ENCODE measurements around the gene PKD1L1. TPM values are rescaled to one million over a fixed set of nuclear protein-coding genes. Genes with fewer than 3 reads are reported as not detected.
"Not testable (repeated sequence)": the region's sequence is repeated elsewhere in the genome, so short reads cannot be mapped to it uniquely, and the experiment has no call there.

PKD1L1 gene
- total and polyA plus RNA-seq, 4 donors, result 0.52 to 1.2 TPM; not detected in 2

GRCh38 chr7:47944536-47945260 is 3.6 kb downstream of the PKD1L1 start:
- ATAC-seq (ENCODE audit: low FRiP score), result no peak
- 72 to 74% methylated on average over 12 of the region's 12 CpGs for WGBS, 2 donors

GRCh38 chr7:47943676-47944474 is 4.4 kb downstream of the PKD1L1 start:
- DNase-seq, result no peak
- H3K4me1 ChIP-seq (ENCODE audit: control insufficient read depth in 1 of 2, insufficient read depth in 2 of 2, low read length in 2 of 2), result no peaks in the 10 kb centered on the region

More at GRCh38 chr7:47944536-47945260, 3.6 kb downstream of the PKD1L1 start:
- Histone ChIP-seq H3K9me3 (ENCODE audit: control insufficient read depth, low read length) (no peaks in the 10 kb centered on the region), H3K27ac (ENCODE audit: low read depth in 1 of 2, low read length in 2 of 2) (no peak overlapping the region), H3K4me1 (ENCODE audit: control insufficient read depth in 1 of 2, insufficient read depth in 2 of 2, low read length in 2 of 2) (no peaks in the 10 kb centered on the region), H3K27me3 (ENCODE audit: control insufficient read depth in 1 of 2, insufficient read depth in 2 of 2, low read length in 1 of 2) (no peaks in the 10 kb centered on the region), H3K36me3 (ENCODE audit: control insufficient read depth in 1 of 2, insufficient read depth in 2 of 2, low read length in 1 of 2) (no peaks in the 10 kb centered on the region), H3K4me3 (ENCODE audit: low read length in 2 of 2) (no peak overlapping the region)
- intact Hi-C loops (cut with DNase I), result loop anchor here (2.0 to 5.0 kb wide), 3 partner anchors 48 to 166 kb away; no protein-coding TSS in a partner anchor
- no peak for DNase-seq

GRCh38 chr7:47942651-47943050 is 5.6 kb downstream of the PKD1L1 start:
- 87 to 95% methylated on average over 8 to 10 of the region's 10 CpGs for WGBS, 2 donors
- H3K4me3 ChIP-seq (ENCODE audit: low read length in 2 of 2); H3K36me3 ChIP-seq (ENCODE audit: control insufficient read depth in 1 of 2, insufficient read depth in 2 of 2, low read length in 1 of 2); DNase-seq; H3K4me1 ChIP-seq (ENCODE audit: control insufficient read depth in 1 of 2, insufficient read depth in 2 of 2, low read length in 2 of 2); H3K27ac ChIP-seq (ENCODE audit: low read depth in 1 of 2, low read length in 2 of 2); intact Hi-C loops (cut with DNase I); H3K9me3 ChIP-seq (ENCODE audit: control insufficient read depth, low read length); H3K27me3 ChIP-seq (ENCODE audit: control insufficient read depth in 1 of 2, insufficient read depth in 2 of 2, low read length in 1 of 2); ATAC-seq (ENCODE audit: low FRiP score): not testable (repeated sequence)

More at GRCh38 chr7:47943676-47944474, 4.4 kb downstream of the PKD1L1 start:
- Histone ChIP-seq H3K4me3 (ENCODE audit: low read length in 2 of 2) (no peak overlapping the region), H3K27me3 (ENCODE audit: control insufficient read depth in 1 of 2, insufficient read depth in 2 of 2, low read length in 1 of 2) (no peaks in the 10 kb centered on the region), H3K9me3 (ENCODE audit: control insufficient read depth, low read length) (no peaks in the 10 kb centered on the region), H3K27ac (ENCODE audit: low read depth in 1 of 2, low read length in 2 of 2) (no peak overlapping the region), H3K36me3 (ENCODE audit: control insufficient read depth in 1 of 2, insufficient read depth in 2 of 2, low read length in 1 of 2) (no peaks in the 10 kb centered on the region)
- intact Hi-C loops (cut with DNase I), result loop anchor here (2.0 kb wide), 2 partner anchors 165 to 167 kb away; no protein-coding TSS in a partner anchor
- ATAC-seq (ENCODE audit: low FRiP score), result no peak
- WGBS, 2 donors, result 91 to 93% methylated on average over 8 of the region's 8 CpGs

GRCh38 chr7:47942132-47942531 is 6.1 kb downstream of the PKD1L1 start:
- no peak for DNase-seq
- no peaks in the 10 kb centered on the region for H3K9me3 ChIP-seq (ENCODE audit: control insufficient read depth, low read length)
- ATAC-seq (ENCODE audit: low FRiP score), result no peak
- no peak overlapping the region for H3K27ac ChIP-seq (ENCODE audit: low read depth in 1 of 2, low read length in 2 of 2)
- no peaks in the 10 kb centered on the region for H3K27me3 ChIP-seq (ENCODE audit: control insufficient read depth in 1 of 2, insufficient read depth in 2 of 2, low read length in 1 of 2)
- no peak overlapping the region for H3K4me3 ChIP-seq (ENCODE audit: low read length in 2 of 2)
- H3K4me1 ChIP-seq (ENCODE audit: control insufficient read depth in 1 of 2, insufficient read depth in 2 of 2, low read length in 2 of 2), result no peaks in the 10 kb centered on the region
- 90 to 93% methylated on average over 10 of the region's 10 CpGs for WGBS, 2 donors
- no peaks in the 10 kb centered on the region for H3K36me3 ChIP-seq (ENCODE audit: control insufficient read depth in 1 of 2, insufficient read depth in 2 of 2, low read length in 1 of 2)
- intact Hi-C loops (cut with DNase I), result no loop called here

- H3K36me3 ChIP-seq (ENCODE audit: control insufficient read depth in 1 of 2, insufficient read depth in 2 of 2, low read length in 1 of 2), result no peaks in the 10 kb centered on the region
- DNase-seq, result peak; percentile 73 to 86
- no peaks in the 10 kb centered on the region for H3K4me1 ChIP-seq (ENCODE audit: control insufficient read depth in 1 of 2, insufficient read depth in 2 of 2, low read length in 2 of 2)
- intact Hi-C loops (cut with DNase I), result no loop called here
- WGBS, 2 donors, result 9 to 25% methylated on average over 9 of the region's 9 CpGs
- no peak overlapping the region for H3K4me3 ChIP-seq (ENCODE audit: low read length in 2 of 2)
- H3K27ac ChIP-seq (ENCODE audit: low read depth in 1 of 2, low read length in 2 of 2), result peak overlapping the region; percentile 34 to 88
- no peak for ATAC-seq (ENCODE audit: low FRiP score)
- no peaks in the 10 kb centered on the region for H3K27me3 ChIP-seq (ENCODE audit: control insufficient read depth in 1 of 2, insufficient read depth in 2 of 2, low read length in 1 of 2)
- no peaks in the 10 kb centered on the region for H3K9me3 ChIP-seq (ENCODE audit: control insufficient read depth, low read length)
These were observed 7.0 kb downstream of the PKD1L1 start for GRCh38 chr7:47941136-47941844.

GRCh38 chr7:47940088-47941013 is 7.9 kb downstream of the PKD1L1 start:
- WGBS, 2 donors, result 83 to 87% methylated on average over 14 of the region's 14 CpGs
- ATAC-seq (ENCODE audit: low FRiP score), result peak; percentile 31
- intact Hi-C loops (cut with DNase I), result no loop called here
- H3K27me3 ChIP-seq (ENCODE audit: control insufficient read depth in 1 of 2, insufficient read depth in 2 of 2, low read length in 1 of 2), result no peaks in the 10 kb centered on the region
- H3K9me3 ChIP-seq (ENCODE audit: control insufficient read depth, low read length), result no peaks in the 10 kb centered on the region
- H3K4me1 ChIP-seq (ENCODE audit: control insufficient read depth in 1 of 2, insufficient read depth in 2 of 2, low read length in 2 of 2), result no peaks in the 10 kb centered on the region
- no peaks in the 10 kb centered on the region for H3K36me3 ChIP-seq (ENCODE audit: control insufficient read depth in 1 of 2, insufficient read depth in 2 of 2, low read length in 1 of 2)
- peak overlapping the region; percentile 34 to 88 for H3K27ac ChIP-seq (ENCODE audit: low read depth in 1 of 2, low read length in 2 of 2)
- H3K4me3 ChIP-seq (ENCODE audit: low read length in 2 of 2), result no peak overlapping the region
- no peak for DNase-seq

GRCh38 chr7:47939425-47940036 is 8.7 kb downstream of the PKD1L1 start:
- DNase-seq (no peak), ATAC-seq (ENCODE audit: low FRiP score) (no peak)
- H3K27me3 ChIP-seq (ENCODE audit: control insufficient read depth in 1 of 2, insufficient read depth in 2 of 2, low read length in 1 of 2), result no peaks in the 10 kb centered on the region
- H3K36me3 ChIP-seq (ENCODE audit: control insufficient read depth in 1 of 2, insufficient read depth in 2 of 2, low read length in 1 of 2), result no peaks in the 10 kb centered on the region
- intact Hi-C loops (cut with DNase I), result no loop called here
- H3K9me3 ChIP-seq (ENCODE audit: control insufficient read depth, low read length), result no peaks in the 10 kb centered on the region
- H3K4me3 ChIP-seq (ENCODE audit: low read length in 2 of 2), result no peak overlapping the region
- H3K27ac ChIP-seq (ENCODE audit: low read depth in 1 of 2, low read length in 2 of 2), result no peak overlapping the region
- H3K4me1 ChIP-seq (ENCODE audit: control insufficient read depth in 1 of 2, insufficient read depth in 2 of 2, low read length in 2 of 2), result no peaks in the 10 kb centered on the region
- WGBS, 2 donors, result 91 to 93% methylated on average over 7 of the region's 7 CpGs
